Dendritic cell treated with granulocyte-macrophage colony-stimulating factor and Interleukin-4, amounts not matched to agents 40 ng/mL and 50 ng/mL, for 4 days (primary cell): ENCODE data around the gene OLFM1.

Source experiments
- H3K27ac Mint-ChIP-seq: one replicate; pipeline ENCODE4 v1.8.0; 2022; ENCODE audit warnings: mild to moderate bottlenecking, mixed read lengths
- H3K27me3 Mint-ChIP-seq: one replicate; pipeline ENCODE4 v1.8.0; 2022; ENCODE audit warnings: mild to moderate bottlenecking, mixed read lengths
- H3K36me3 Mint-ChIP-seq: one replicate; pipeline ENCODE4 v1.8.0; 2022; ENCODE audit warnings: low read depth, mixed read lengths
- H3K4me1 Mint-ChIP-seq: one replicate; pipeline ENCODE4 v1.8.0; 2022; ENCODE audit warnings: low read depth, mixed read lengths
- H3K4me3 Mint-ChIP-seq: one replicate; pipeline ENCODE4 v1.8.0; 2022; ENCODE audit warnings: mild to moderate bottlenecking, moderate library complexity, mixed read lengths
- H3K9me3 Mint-ChIP-seq: one replicate; pipeline ENCODE4 v1.8.0; 2022; ENCODE audit warnings: mixed read lengths
- intact Hi-C: fragments of 100-400 bp; cut with micrococcal nuclease; formaldehyde crosslinking; loops from one replicate; pipeline ENCODE4 v1.15.0; 2022

Gene OLFM1

DNA sequence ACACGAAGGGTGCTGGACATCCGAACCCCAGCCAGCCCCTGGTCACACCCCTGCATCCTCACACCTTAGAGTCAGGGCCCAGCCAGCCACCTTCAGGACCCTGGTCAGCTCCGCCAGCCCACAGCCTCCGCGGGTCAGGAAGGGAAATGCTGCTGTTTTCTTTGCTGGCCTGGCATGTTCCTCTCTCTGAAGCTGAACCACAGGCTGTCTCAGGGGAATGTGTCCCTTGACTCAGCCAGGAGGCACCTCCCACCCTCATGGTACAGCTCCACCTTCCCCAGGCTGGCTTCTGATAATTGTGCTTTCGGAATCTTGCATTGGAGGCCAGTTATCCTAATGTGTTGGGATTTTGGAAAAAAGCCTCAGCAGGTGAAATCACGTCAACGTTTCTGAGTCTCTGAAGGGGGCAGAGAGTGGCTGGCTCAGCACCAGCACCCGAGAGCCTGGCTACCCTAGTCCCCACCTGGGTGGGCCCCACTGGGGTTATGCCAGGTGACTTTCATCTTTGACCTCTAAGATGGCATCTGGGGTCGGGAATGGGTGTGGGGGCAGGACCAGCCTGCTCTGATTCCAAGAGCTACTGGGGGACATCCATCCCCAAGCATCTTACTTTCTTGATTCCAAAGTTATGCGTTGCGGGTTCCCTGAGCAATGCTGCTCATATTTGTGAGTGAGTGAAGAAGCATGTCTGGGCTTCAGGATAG is 9.8 kb upstream of the OLFM1 start:
- Mint-ChIP-seq H3K27ac (no peak overlapping the region), H3K4me3 (no peak overlapping the region), H3K4me1 (no peaks in the 10 kb centered on the region), H3K27me3 (peaks cover 59% of the 10 kb centered on the region), H3K36me3 (no peaks in the 10 kb centered on the region), H3K9me3 (no peaks in the 10 kb centered on the region)
- intact Hi-C loops, result no loop called here

DNA sequence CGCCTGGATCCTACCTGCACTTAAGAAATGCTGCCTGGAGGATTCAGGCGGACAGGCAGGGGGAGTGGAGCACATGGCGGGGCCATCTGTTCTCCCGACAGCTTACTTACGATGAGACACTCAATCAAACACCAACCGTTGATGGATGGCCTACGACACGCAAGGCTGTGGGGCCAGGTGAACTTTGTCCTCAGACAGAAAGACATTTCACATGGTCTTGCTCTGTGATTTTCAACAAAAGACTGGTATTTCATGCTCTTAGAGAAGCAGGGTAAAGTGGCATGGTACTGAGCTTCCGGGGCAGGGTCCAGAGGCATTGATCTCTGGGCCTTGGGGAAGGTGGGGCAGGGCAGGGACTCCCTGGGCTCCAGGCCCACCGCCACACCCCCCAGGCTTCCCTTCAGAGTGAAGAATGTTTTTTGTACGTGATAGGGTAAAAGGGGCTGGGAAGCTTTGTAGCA is 9.1 kb upstream of the OLFM1 start:
- Mint-ChIP-seq H3K4me1 (no peaks in the 10 kb centered on the region), H3K9me3 (no peaks in the 10 kb centered on the region), H3K27ac (no peak overlapping the region), H3K4me3 (no peak overlapping the region), H3K36me3 (no peaks in the 10 kb centered on the region), H3K27me3 (peaks cover 61% of the 10 kb centered on the region)
- intact Hi-C loops, result no loop called here

DNA sequence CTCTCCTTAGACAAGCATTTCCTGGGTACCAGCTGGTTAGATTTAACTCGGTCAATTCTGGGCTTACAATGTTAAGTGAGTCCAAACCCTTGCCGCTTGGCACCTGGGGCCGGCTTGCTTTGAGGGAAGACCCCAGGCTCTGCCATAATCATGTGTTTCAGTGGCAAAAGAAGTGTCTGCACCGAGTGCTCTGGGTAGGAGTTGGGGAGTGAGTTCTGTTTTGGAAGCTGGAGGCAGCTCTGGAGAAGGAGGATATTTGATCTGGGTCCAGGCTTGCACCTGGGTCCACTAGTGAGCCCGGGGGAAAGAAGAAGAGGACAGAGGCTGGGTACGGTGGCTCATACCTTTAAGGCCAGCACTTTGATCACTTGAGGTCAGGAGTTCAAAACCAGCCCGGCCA is 8.4 kb upstream of the OLFM1 start:
- Mint-ChIP-seq H3K9me3 (no peaks in the 10 kb centered on the region), H3K27me3 (peaks cover 57% of the 10 kb centered on the region), H3K27ac (no peak overlapping the region), H3K4me3 (no peak overlapping the region), H3K36me3 (no peaks in the 10 kb centered on the region), H3K4me1 (no peaks in the 10 kb centered on the region)
- intact Hi-C loops, result no loop called here

DNA sequence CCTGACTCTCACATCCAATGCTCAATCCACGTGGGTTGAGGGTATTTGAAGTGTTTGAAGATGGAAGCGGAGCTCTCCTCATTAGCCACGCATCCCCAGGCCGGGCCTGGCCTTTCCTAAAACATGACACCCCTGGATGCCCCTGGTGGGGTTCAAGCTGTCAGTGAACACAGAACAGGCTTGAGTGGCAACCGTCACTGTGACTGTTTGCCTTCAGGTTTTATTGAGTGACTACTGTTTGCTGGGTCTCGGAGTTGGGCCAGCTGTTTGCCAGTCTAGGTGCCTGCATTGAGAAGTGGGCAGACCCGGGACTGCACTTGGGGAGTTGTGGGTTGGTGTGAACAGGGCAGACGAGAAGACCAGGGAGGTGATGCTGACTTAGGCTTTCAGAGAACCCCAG is 7.8 kb upstream of the OLFM1 start:
- Mint-ChIP-seq H3K36me3 (no peaks in the 10 kb centered on the region), H3K27ac (no peak overlapping the region), H3K4me3 (no peak overlapping the region), H3K27me3 (peaks cover 58% of the 10 kb centered on the region), H3K9me3 (no peaks in the 10 kb centered on the region), H3K4me1 (no peaks in the 10 kb centered on the region)
- intact Hi-C loops, result no loop called here

DNA sequence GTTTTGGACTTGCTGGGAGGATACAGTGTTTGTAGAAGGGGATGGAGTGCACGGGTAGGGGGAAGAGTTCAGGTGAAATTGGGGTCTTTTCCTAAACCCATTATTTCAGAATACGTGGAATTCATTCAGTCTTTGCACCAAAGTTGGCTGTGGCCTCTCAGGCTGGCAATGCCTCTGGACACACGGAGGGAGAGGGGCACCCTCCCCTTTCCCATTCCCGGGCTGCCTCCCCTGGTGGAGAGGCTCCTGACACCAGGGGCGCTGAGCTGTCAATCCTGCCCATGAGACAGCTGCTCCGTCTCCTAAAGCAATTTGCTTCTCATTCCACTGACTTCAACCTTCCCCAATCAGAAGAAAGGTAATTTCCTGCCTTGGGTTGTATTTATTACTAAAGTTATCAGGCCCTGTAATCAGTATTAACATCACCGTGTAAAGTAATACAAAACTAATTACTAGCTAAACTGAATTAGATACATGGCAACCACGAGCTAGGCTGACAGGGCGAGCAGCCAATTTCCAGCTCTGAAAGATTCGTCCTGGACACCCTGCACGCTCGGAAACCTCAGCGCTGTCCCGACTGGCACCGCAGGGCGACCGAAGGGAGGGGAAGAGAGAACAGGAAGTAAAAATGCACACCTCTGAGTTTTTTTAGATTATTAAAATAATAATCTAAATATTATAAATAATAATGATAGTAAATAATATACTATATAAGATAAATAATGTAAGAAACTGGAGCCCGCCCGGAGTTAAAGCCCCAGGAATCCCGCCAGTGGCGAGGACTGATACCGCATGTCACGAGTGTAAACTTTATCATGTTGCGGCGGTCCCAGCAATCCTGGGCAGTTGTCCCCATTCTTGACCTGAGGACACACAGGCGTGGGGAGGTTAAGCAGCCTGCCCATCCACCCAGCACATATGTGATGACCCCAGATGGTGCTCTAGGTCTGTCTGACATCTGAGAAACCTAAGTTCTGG is 6.9 kb upstream of the OLFM1 start:
- Mint-ChIP-seq H3K27me3 (peaks cover 62% of the 10 kb centered on the region), H3K9me3 (no peaks in the 10 kb centered on the region), H3K36me3 (no peaks in the 10 kb centered on the region), H3K27ac (no peak overlapping the region), H3K4me1 (no peaks in the 10 kb centered on the region), H3K4me3 (no peak overlapping the region)
- intact Hi-C loops, result no loop called here

DNA sequence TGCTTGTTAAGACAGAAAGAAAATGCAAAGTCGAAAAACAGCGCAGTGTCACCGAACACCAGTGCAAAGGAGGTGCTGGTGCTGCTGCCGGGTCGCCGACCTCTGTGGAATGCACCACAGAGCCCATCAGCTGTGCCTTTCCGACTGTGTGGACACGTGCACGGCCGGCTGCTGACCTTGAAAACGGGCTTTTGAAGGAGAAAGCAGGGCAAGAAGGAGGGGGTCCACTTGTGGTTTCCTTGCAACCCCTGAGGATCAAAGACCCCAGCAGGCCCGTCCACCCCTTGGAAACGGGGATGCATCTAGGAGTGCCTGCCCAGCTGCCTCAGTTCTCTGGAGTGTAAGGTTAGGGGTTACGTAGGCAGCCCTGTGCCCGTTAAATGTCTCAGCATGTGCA is 6.2 kb upstream of the OLFM1 start:
- H3K4me3 Mint-ChIP-seq, result no peak overlapping the region
- no peaks in the 10 kb centered on the region for H3K9me3 Mint-ChIP-seq
- H3K27me3 Mint-ChIP-seq, result peaks cover 63% of the 10 kb centered on the region
- H3K4me1 Mint-ChIP-seq, result peaks cover 4% of the 10 kb centered on the region
- intact Hi-C loops, result no loop called here
- H3K27ac Mint-ChIP-seq, result no peak overlapping the region
- H3K36me3 Mint-ChIP-seq, result no peaks in the 10 kb centered on the region

DNA sequence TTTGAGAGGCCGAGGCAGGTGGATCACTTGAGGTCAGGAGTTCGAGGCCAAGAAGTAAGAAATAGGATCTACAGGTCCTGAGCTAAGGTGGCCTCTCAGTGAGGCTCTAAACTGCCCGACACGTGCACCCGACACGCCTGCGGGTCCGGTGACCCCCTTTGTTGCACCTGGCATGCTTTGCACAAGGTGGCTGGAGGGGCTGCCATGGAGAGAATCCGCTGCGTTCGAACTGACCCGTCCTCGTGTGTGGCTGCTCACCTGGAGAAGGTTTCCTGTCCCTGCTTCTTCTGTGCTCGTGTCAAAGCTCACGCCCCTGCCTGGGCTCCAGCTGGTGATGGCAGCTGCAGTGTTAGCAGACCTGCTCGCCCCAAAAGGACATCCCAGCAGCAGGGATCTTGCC is 5.7 kb upstream of the OLFM1 start:
- no peak overlapping the region for H3K27ac Mint-ChIP-seq
- H3K4me3 Mint-ChIP-seq, result no peak overlapping the region
- peaks cover 6% of the 10 kb centered on the region for H3K4me1 Mint-ChIP-seq
- H3K27me3 Mint-ChIP-seq, result peaks cover 63% of the 10 kb centered on the region
- intact Hi-C loops, result no loop called here
- no peaks in the 10 kb centered on the region for H3K9me3 Mint-ChIP-seq
- H3K36me3 Mint-ChIP-seq, result no peaks in the 10 kb centered on the region

DNA sequence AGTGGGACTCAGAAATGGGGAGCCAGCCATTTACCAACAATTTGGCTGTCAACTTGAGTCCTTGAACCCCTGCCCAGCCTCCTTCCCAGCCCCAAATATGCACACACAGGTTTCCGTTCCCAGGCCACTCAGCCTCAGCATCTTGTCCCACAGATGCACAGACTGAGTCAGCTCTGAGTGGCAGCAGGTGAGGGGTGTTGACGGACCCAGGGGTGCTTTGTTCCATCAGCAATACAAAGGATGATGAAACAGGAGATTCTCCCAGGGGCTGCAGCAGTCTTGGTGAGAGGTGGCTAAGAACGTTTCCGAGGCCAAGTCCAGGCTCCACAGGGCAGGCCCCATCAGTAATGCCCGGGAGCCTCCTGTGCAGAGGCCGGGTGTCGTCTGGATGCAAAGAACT is 4.9 kb upstream of the OLFM1 start:
- Mint-ChIP-seq H3K4me3 (no peak overlapping the region), H3K27ac (no peak overlapping the region), H3K9me3 (no peaks in the 10 kb centered on the region), H3K4me1 (peaks cover 6% of the 10 kb centered on the region), H3K27me3 (peaks cover 61% of the 10 kb centered on the region), H3K36me3 (no peaks in the 10 kb centered on the region)
- intact Hi-C loops, result no loop called here

DNA sequence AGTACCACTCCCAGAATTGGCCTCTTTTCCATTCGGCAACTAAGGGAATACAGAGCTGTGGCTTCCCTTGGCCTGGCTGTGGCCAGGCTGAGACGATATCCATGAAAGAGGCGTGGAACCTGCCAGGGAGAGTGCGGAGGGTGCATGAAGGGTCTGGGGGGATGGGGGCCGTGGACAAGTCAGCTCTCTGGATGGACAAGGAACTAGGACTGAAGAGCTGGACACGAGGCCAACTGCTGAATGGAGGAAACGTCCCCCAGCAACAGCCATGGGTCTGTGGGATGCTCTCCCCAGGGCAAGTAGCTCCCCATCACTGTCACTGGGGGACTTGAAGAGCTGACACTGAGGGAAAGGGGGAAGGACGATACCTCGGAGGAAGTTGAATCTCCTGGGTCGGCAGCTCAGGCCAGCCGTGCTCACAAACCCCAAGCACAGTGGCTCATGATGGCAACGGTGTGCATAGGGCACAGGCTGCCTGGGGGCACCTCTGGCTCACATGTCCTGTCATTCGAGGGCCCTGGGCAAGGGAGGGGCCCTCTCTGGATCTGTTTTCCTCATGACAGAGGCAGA is 4.1 kb upstream of the OLFM1 start:
- Mint-ChIP-seq H3K4me1 (peaks cover 6% of the 10 kb centered on the region), H3K27me3 (peaks cover 55% of the 10 kb centered on the region), H3K36me3 (no peaks in the 10 kb centered on the region), H3K4me3 (no peak overlapping the region), H3K9me3 (no peaks in the 10 kb centered on the region), H3K27ac (no peak overlapping the region)
- intact Hi-C loops, result no loop called here

DNA sequence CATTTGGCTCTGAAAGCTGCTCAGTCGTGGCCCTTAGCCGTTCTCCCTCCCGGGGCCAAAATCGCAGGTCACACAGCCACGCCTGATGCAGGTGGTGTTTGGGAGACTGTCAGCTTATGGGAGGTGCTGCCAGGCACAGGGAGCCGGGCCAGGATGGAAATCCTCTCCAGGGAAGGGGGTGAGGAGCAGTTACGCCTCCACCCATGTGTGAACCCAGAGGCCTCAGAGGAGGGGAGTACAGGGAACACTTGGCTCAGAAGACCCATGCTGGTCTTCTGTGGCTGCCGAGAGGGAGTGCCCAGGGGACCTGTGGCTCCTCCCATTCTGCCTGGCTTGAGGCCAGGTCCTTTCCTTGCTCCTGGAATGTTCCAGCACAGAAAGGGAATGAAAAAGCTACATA is 3.6 kb upstream of the OLFM1 start:
- Mint-ChIP-seq H3K27me3 (peaks cover 57% of the 10 kb centered on the region), H3K36me3 (no peaks in the 10 kb centered on the region), H3K4me3 (no peak overlapping the region), H3K9me3 (no peaks in the 10 kb centered on the region), H3K4me1 (peaks cover 6% of the 10 kb centered on the region), H3K27ac (no peak overlapping the region)
- intact Hi-C loops, result no loop called here

DNA sequence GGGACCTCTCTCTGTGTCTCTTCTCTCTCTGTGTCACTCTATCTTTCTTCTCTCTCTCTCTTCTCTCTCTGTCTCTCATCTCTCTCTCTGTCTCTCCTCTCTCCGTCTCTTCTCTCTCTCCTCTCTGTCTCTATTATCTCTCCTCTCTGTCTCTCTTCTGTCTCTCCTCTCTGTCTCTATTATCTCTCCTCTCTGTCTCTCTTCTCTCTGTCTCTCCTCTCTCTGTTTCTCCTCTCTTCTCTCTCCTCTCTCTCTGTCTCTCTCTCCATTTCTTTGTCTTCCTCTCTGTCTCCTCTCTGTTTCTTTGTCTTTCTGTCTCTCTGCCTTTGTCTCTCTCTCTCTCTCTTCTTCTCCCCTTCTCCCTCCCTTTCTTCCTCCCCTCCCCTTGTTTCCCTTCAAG is 3.2 kb upstream of the OLFM1 start:
- Mint-ChIP-seq H3K9me3 (no peaks in the 10 kb centered on the region), H3K27ac (no peak overlapping the region), H3K4me3 (no peak overlapping the region), H3K36me3 (no peaks in the 10 kb centered on the region), H3K27me3 (peaks cover 58% of the 10 kb centered on the region), H3K4me1 (peaks cover 6% of the 10 kb centered on the region)
- intact Hi-C loops, result no loop called here

DNA sequence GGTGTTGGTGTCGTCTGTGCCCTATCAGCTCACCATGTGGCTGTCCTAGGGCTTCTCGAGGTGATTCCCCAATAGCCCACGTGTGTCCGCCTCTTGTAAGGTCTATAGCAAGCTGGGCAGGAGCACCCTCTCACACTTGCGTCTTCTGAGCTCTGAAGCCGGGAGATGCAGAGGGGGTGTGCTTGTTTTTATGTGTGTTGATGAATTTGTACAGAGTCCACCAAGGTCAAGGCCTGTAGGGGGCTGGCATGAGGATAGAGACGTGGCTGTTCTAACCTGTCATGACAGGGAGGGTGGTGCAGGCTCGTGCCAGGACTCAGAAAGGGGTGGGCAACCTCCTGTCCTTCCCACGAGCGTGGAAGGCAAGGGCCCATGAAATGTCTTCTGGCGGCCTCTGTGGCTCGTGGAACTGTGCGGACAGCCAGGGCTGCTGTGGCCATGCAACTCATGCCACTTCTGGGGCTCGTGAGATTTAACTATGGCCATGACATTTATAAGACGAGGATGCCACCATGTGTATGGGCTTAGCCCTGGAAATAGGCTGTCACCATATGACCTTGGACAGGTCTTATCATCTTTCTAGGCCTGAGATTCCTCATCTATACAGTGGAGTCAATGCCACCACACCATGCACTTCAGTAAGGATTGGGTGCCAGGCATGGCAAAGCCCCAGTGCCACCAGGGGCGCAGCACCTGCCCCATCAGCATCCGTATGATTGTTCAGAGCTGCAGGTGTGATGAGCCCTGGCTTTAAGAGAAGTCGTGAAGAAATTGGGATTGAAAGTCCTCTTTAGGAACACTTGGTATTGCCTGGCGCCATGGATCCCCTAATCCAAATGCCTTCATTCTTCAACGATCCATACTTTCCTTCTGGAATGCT is 2.3 kb upstream of the OLFM1 start:
- H3K4me1 Mint-ChIP-seq, result peaks cover 6% of the 10 kb centered on the region
- no peak overlapping the region for H3K4me3 Mint-ChIP-seq
- intact Hi-C loops, result loop anchor here (5.0 kb wide), 1 partner anchor 257 kb away; no protein-coding TSS in a partner anchor
- H3K27ac Mint-ChIP-seq, result no peak overlapping the region
- no peaks in the 10 kb centered on the region for H3K9me3 Mint-ChIP-seq
- peaks cover 63% of the 10 kb centered on the region for H3K27me3 Mint-ChIP-seq
- H3K36me3 Mint-ChIP-seq, result no peaks in the 10 kb centered on the region

DNA sequence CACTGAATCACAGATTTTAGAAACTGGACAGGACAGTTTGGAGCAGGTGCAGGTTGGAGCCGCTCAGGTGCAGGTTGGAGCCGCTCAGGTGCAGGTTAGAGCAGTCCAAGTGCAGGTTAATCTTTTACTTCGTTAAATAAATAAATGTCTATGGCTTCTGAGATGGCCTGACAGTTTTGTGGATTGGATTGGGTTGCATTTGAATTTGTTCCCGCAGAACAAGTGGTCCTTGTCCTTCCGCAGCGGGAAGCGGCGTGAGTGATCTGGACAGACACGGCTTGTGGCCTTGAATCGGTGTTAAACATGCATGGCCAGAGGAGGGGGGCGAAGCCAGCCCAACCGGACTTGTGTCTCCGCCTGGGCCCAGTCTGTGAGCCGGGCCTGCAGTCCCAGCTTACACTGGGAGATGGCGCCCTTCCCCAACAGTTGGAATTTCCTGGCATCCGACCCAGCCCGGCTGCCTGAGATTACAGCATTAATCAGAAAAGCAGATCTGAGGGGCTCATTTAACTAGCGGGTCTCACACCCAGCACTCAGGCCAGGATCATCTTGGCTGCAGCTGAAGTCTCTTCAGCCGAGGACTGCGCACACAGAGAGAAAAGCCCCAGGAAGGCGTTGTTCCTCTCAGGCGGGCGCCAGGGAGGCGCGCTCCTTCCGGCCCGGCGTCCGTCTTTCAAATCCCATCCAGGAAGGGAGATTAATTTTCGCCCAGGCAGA is 1.5 kb upstream of the OLFM1 start:
- intact Hi-C loops, result loop anchor here (5.0 kb wide), 1 partner anchor 256 kb away; no protein-coding TSS in a partner anchor
- peaks cover 69% of the 10 kb centered on the region for H3K27me3 Mint-ChIP-seq
- peak overlapping the region; percentile 53 for H3K4me3 Mint-ChIP-seq
- H3K36me3 Mint-ChIP-seq, result no peaks in the 10 kb centered on the region
- no peak overlapping the region for H3K27ac Mint-ChIP-seq
- peaks cover 6% of the 10 kb centered on the region for H3K4me1 Mint-ChIP-seq
- no peaks in the 10 kb centered on the region for H3K9me3 Mint-ChIP-seq
